ENCODE measurements around the gene ITGB2.

Gene ITGB2

GRCh38 chr21:44894687-44895302, 25.9 kb downstream of the ITGB2 start:
- DNase-seq = no peak

GRCh38 chr21:44893948-44894656, 26.6 kb downstream of the ITGB2 start:
- DNase-seq = no peak

GRCh38 chr21:44893278-44893556, 27.5 kb downstream of the ITGB2 start:
- no peak for DNase-seq

GRCh38 chr21:44892536-44893277, 28.0 kb downstream of the ITGB2 start:
- DNase-seq = peak; percentile 83

- no peak for DNase-seq
Measured at GRCh38 chr21:44892095-44892494, 28.6 kb downstream of the ITGB2 start.

GRCh38 chr21:44891631-44892031, 29.1 kb downstream of the ITGB2 start:
- no peak for DNase-seq

- DNase-seq = no peak
Measured at GRCh38 chr21:44890961-44891541, 29.6 kb downstream of the ITGB2 start.

- no peak for DNase-seq
Measured at GRCh38 chr21:44890338-44890931, 30.3 kb downstream of the ITGB2 start.

- DNase-seq = no peak
Measured at GRCh38 chr21:44889625-44890337, 30.9 kb downstream of the ITGB2 start.

- no peak for DNase-seq
Measured at GRCh38 chr21:44888581-44889550, 31.8 kb downstream of the ITGB2 start.

- DNase-seq = no peak
Measured at GRCh38 chr21:44887807-44888580, 32.7 kb downstream of the ITGB2 start.

- no peak for DNase-seq
Measured at GRCh38 chr21:44887126-44887806, 33.4 kb downstream of the ITGB2 start.

GRCh38 chr21:44886113-44887075, 34.3 kb downstream of the ITGB2 start:
- DNase-seq = no peak

- no peak for DNase-seq
Measured at GRCh38 chr21:44885615-44886014, 35.1 kb downstream of the ITGB2 start.

GRCh38 chr21:44884097-44884496, 36.6 kb downstream of the ITGB2 start:
- DNase-seq = no peak

GRCh38 chr21:44883250-44883649, 37.4 kb downstream of the ITGB2 start:
- no peak for DNase-seq

- DNase-seq = no peak
Measured at GRCh38 chr21:44881198-44881872, 39.4 kb downstream of the ITGB2 start.
